Esophagus squamous epithelium (tissue), 4 donors: ENCODE measurements around the gene UGT2B10.
"Not testable (repeated sequence)": the region's sequence is repeated elsewhere in the genome, so short reads cannot be mapped to it uniquely, and the experiment has no call there.

Experiments used
- POLR2A ChIP-seq, 4 donors: fragments of 450-650 bp; IDR thresholded peaks; one replicate each; pipeline ENCODE4 v1.6.1; 2017; ENCODE audit warnings: antibody characterized with exemption in 4 of 4, mild to moderate bottlenecking in 4 of 4, moderate library complexity in 3 of 4
- TF ChIP-seq, protein P1 (sequence below), 6 experiments: fragments of 450-650 bp in 4 of 6; fragments of 200-600 bp in 2 of 6; sonication (generic) in 2 of 6; IDR thresholded peaks; one replicate each; pipeline ENCODE4 v1.5.1; 2016 to 2019; ENCODE audit warnings: antibody characterized with exemption in 6 of 6, mild to moderate bottlenecking in 4 of 6, moderate library complexity in 4 of 6

- TF ChIP-seq, protein P1, sequence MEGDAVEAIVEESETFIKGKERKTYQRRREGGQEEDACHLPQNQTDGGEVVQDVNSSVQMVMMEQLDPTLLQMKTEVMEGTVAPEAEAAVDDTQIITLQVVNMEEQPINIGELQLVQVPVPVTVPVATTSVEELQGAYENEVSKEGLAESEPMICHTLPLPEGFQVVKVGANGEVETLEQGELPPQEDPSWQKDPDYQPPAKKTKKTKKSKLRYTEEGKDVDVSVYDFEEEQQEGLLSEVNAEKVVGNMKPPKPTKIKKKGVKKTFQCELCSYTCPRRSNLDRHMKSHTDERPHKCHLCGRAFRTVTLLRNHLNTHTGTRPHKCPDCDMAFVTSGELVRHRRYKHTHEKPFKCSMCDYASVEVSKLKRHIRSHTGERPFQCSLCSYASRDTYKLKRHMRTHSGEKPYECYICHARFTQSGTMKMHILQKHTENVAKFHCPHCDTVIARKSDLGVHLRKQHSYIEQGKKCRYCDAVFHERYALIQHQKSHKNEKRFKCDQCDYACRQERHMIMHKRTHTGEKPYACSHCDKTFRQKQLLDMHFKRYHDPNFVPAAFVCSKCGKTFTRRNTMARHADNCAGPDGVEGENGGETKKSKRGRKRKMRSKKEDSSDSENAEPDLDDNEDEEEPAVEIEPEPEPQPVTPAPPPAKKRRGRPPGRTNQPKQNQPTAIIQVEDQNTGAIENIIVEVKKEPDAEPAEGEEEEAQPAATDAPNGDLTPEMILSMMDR (IDR thresholded peaks at IDR 0.05) = not testable (repeated sequence)
- not testable (repeated sequence) for TF ChIP-seq POLR2A (IDR thresholded peaks at IDR 0.05)
Observed at GRCh38 chr4:68771836-68772235, 44.0 kb upstream of the UGT2B10 start.
